ENCODE measurements around the gene VMP1. TPM values are rescaled to one million over a fixed set of nuclear protein-coding genes. Genes with fewer than 3 reads are reported as not detected.
A peak's percentile ranks its signal among the peaks of the same experiment; 100 is the strongest.
"Not testable (repeated sequence)": the region's sequence is repeated elsewhere in the genome, so short reads cannot be mapped to it uniquely, and the experiment has no call there.

VMP1 gene
- total RNA-seq, 2 donors from 2014 or later = 48.0 to 63.4 TPM

DNA sequence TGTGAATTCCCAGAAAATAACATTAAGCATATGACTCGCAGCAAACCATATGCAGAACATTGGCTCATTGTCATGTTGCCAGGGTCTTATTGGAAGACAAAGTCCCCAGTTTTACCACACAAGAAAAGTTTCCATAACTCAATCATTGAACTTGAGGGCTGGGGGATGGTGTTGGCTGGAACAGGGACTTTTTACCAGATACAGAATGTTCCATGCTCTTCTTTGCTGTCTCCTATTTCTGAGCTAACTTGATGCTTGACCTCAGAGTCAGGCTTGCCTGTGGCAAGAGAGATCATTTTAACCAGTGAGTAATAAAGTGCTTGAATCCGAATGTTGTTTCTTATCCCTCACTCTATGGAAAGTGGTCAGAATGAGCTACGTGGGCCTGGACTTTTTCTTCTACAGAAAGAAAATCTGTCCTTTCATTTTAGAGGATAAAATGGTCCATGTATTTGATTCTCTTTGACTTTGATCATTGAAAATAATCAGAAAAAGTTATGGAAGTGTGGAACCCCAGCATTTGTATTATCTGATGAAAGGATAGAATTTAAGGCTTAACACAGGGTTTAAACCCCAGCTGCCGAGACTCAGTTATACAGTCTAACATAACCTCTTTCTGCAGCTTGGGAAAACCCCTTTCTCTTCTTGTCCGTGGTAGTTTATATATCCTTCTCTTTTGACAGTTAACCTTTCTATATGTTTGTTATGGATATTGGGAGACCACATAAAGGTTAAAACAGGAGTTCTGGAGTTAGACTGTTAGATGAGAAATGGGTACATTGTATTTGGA lies 118.3 kb downstream of the VMP1 start:
- no peak for DNase-seq (ENCODE audit: low spot score)
- peak overlapping the region; percentile 60 to 63 for H3K27ac ChIP-seq
- no peaks in the 10 kb centered on the region for H3K9me3 ChIP-seq
- H3K27me3 ChIP-seq = no peaks in the 10 kb centered on the region
- H3K36me3 ChIP-seq = no peaks in the 10 kb centered on the region
- TF ChIP-seq, protein P1, sequence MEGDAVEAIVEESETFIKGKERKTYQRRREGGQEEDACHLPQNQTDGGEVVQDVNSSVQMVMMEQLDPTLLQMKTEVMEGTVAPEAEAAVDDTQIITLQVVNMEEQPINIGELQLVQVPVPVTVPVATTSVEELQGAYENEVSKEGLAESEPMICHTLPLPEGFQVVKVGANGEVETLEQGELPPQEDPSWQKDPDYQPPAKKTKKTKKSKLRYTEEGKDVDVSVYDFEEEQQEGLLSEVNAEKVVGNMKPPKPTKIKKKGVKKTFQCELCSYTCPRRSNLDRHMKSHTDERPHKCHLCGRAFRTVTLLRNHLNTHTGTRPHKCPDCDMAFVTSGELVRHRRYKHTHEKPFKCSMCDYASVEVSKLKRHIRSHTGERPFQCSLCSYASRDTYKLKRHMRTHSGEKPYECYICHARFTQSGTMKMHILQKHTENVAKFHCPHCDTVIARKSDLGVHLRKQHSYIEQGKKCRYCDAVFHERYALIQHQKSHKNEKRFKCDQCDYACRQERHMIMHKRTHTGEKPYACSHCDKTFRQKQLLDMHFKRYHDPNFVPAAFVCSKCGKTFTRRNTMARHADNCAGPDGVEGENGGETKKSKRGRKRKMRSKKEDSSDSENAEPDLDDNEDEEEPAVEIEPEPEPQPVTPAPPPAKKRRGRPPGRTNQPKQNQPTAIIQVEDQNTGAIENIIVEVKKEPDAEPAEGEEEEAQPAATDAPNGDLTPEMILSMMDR (IDR thresholded peaks at IDR 0.05) = no peak
- H3K4me1 ChIP-seq = peaks cover 0 to 50% of the 10 kb centered on the region in 2 donors
- H3K4me3 ChIP-seq = no peak overlapping the region

DNA sequence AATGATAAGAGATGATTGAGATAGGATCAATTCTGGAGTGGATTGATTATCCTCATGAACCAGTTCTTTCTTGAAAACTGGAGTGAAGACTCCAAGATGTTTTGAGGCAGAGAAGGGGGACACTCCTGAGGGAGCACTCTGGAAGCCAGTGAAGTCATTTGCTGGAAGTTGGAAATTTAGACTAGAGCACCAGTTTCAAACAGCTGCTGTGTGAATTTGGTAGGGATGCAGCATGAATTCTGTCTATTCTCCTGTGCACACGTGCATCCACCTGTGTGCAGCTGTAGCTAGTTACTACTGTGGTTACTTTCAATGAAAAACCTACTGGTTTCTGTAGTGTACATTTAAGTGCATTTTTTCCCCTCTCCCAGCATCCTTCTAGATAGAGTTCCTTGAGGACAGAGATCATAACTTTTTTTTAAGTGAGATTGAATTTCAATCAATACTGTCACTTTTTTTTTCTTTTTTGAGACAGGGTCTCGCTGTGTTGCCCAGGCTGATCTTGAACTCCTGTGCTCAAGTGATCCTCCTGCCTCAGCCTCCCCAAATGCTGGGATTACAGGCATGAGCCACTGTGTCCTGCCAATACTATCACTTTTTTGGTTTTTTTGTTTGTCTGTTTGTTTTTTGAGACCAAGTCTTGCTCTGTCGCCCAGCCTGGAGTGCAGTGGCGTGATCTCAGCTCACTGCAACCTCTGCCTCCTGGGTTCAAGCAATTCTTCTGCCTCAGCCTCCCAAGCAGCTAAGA lies 119.4 kb downstream of the VMP1 start:
- H3K4me3 ChIP-seq = no peak overlapping the region
- peak overlapping the region in 1 of 2 donors; percentile 63 for H3K27ac ChIP-seq

DNA sequence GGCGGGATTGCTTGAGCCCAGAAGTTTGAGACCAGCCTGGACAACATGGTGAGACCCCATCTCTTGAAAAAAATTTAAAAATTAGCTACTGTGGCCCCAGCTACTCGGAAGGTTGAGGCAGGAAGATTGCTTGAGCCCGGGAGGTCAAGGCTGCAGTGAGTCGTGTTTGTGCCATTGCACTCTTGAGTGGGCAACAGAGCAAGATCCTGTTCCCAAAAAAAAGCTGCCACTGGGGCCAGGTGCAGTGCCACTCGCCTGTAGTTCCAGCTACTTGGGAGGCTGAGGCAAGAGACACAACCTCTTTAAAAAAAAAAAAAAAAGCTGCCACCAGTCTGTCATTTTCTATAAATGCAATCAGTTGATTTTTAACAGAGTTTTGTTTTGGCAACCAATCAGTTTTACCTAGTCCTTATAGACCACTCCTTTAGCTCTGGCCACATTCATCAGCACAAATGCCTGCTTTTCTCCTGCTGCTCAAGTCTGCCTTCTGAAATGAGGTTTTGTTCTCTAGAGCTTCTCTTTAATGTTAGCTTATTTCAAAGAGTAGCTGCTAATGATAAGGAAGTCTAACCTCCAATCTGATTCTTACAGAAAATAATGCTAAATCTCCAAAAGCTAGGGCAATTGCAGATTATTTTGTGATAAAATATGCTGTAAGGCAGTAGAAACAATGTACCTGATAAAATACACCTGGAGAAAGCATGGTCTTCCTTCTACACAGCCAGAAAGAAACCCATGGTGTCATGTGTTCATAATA lies 120.4 kb downstream of the VMP1 start:
- H3K36me3 ChIP-seq = no peaks in the 10 kb centered on the region
- H3K27ac ChIP-seq = peak overlapping the region; percentile 39 to 85
- H3K4me3 ChIP-seq = no peak overlapping the region
- H3K27me3 ChIP-seq = no peaks in the 10 kb centered on the region
- peaks cover 0 to 52% of the 10 kb centered on the region in 2 donors for H3K4me1 ChIP-seq
- H3K9me3 ChIP-seq = no peaks in the 10 kb centered on the region
- DNase-seq (ENCODE audit: low spot score) = no peak
- TF ChIP-seq, protein P1 (IDR thresholded peaks at IDR 0.05) = no peak

More for the DNA sequence above, 119.4 kb downstream of the VMP1 start:
- DNase-seq (ENCODE audit: low spot score) = no peak
- no peaks in the 10 kb centered on the region for H3K36me3 ChIP-seq
- TF ChIP-seq, protein P1 (IDR thresholded peaks at IDR 0.05) = no peak
- no peaks in the 10 kb centered on the region for H3K9me3 ChIP-seq
- no peaks in the 10 kb centered on the region for H3K27me3 ChIP-seq
- H3K4me1 ChIP-seq = peaks cover 0 to 52% of the 10 kb centered on the region in 2 donors

DNA sequence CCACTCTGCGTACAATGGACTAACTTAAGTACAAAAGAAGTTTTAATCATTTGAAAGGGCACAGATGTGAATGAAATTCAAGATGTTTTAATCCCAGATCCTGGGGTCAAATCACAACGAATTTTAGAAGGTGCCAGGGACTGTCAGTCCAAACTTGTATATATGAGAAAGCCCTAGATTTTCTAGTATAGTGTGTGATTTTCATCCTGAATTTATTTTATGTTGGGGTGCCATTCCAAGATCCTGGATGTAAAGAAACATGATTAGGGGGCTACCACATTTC lies 121.0 kb downstream of the VMP1 start:
- no peak for DNase-seq (ENCODE audit: low spot score)
- Histone ChIP-seq H3K36me3 (no peaks in the 10 kb centered on the region), H3K4me1 (peaks cover 0 to 52% of the 10 kb centered on the region in 2 donors), H3K27ac (peak overlapping the region; percentile 70 to 85), H3K9me3 (no peaks in the 10 kb centered on the region), H3K4me3 (peak overlapping the region in 1 of 2 donors; percentile 6), H3K27me3 (no peaks in the 10 kb centered on the region)
- TF ChIP-seq, protein P1 (IDR thresholded peaks at IDR 0.05) = no peak

DNA sequence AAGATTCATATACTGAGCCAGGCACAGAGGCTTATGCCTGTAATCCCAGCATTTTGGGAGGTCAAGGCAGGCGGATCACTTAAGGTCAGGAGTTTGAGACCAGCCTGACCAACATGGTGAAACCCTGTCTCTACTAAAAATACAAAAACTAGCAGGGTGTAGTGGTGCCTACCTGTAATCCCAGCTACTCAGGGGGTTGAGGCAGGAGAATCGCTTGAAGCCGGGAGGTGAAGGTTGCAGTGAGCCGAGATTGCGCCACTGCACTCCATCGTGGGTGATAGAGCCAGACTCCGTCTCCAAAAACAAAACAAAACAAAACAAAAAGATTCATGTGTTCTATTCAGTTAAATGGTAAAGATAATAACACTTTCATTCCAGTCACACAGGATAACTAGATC lies 121.4 kb downstream of the VMP1 start:
- DNase-seq (ENCODE audit: low spot score); H3K9me3 ChIP-seq; H3K36me3 ChIP-seq; H3K27me3 ChIP-seq: not testable (repeated sequence)
- Histone ChIP-seq H3K4me1 (peaks cover 0 to 52% of the 10 kb centered on the region in 2 donors), H3K4me3 (peak overlapping the region; percentile 6 to 7), H3K27ac (peak overlapping the region; percentile 70 to 85)
